NCI-H1105 (cell line): ENCODE data around the gene SEMA3F.
"Not testable (repeated sequence)": the region's sequence is repeated elsewhere in the genome, so short reads cannot be mapped to it uniquely, and the experiment has no call there.

ENCODE experiments used
- DNase-seq: peaks from one replicate; lab custom pipeline; 2025; lab: John Stamatoyannopoulos, UW

Gene SEMA3F

DNA sequence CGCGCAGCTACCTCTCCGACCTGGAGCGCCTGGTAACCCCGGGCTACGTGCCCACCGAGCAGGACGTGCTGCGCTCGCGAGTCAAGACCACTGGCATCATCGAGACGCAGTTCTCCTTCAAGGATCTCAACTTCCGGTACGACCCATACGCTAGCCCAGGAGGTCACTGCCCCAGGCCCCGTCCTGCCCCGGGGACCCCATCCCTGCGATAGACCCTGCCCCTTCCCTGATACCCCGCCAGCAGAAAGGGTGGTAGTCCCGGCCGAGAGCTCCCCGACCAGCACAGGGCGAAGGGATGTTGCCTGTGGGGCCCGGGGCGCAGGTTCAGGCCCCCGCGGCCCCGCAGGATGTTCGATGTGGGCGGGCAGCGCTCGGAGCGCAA lies 38.6 kb downstream of the SEMA3F start:
- no peak for DNase-seq

DNA sequence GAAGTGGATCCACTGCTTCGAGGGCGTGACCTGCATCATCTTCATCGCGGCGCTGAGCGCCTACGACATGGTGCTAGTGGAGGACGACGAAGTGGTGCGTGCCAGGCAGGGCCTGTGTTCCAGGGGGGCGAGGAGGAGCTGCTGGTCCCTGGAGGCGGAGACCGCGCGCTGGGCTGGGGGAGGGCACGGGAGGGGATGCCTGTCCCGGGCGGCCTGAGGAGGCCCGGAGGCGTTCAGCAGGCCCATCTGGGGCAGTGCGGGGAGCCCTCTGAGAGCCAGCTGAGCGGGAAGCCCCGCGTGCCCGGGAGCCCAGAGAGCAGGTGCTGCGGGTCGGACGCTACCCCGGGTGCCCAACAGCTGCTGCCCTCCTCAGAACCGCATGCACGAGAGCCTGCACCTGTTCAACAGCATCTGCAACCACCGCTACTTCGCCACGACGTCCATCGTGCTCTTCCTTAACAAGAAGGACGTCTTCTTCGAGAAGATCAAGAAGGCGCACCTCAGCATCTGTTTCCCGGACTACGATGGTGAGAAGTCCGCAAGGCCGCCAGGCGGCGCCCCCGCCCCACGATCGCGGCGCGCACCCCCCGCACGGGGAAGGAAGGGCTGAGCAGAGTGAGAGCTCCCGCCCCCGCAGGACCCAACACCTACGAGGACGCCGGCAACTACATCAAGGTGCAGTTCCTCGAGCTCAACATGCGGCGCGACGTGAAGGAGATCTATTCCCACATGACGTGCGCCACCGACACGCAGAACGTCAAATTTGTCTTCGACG lies 39.2 kb downstream of the SEMA3F start:
- no peak for DNase-seq

DNA sequence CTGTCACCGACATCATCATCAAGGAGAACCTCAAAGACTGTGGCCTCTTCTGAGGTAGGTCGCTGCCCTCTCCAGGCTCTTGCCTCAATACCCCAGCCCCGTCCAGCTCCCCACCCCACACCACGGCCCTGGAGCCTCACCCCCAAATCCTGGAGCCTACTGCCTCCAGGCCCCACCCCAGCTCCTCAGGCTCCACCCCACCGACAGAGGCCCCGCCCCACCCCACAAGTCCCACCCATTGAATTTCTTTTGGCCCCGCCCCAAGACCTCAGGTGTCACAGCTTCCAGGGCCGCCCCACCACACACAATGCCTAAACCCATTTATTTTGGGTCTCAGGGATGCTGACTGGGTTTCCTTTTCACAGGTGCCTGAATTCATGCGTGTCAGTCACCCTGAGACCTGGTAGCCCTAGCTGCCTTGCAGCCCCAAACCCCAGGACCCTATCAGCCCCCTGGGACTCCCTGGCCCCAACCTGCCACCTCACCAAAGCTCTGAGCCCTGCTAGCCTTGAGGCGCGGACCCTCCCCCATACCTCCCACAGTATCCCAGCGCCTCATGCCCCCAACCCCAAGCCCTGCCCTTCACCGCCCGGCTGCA lies 39.9 kb downstream of the SEMA3F start:
- no peak for DNase-seq

DNA sequence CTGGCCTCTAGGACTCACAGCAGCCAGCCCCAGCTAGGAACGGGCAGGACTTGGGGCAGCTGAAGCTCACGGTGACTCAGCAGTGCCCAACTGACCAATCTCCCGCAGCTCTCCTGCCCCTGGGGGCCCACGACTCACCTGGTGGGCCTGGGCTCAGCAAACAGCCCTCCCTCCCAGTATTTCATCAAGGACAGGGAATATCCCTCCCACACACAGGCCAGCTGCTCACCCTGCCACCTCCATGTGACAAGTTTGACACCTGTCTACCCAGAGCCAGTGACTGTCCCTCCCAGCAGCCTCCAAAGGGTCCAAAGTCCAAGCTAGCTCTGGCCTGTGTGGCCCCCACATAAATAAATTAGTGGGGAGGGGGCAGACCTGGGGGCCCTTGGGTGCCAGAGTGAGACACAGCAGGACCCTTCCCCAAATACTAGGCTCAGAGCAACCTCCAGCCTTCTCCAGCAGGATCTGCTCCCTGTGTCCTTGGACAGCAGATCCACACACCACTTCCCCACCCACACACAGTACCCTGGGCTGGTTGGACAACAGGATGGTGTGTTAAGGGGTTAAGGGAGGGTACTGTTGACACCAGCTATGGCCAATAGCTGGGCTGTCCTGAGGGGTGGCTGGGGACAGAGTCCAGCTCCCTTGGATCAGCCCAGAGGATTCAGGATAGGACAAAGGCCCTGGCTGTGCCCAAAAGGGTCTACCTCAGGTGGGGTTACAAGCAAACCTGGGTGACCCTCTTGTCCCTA lies 40.6 kb downstream of the SEMA3F start:
- no peak for DNase-seq

DNA sequence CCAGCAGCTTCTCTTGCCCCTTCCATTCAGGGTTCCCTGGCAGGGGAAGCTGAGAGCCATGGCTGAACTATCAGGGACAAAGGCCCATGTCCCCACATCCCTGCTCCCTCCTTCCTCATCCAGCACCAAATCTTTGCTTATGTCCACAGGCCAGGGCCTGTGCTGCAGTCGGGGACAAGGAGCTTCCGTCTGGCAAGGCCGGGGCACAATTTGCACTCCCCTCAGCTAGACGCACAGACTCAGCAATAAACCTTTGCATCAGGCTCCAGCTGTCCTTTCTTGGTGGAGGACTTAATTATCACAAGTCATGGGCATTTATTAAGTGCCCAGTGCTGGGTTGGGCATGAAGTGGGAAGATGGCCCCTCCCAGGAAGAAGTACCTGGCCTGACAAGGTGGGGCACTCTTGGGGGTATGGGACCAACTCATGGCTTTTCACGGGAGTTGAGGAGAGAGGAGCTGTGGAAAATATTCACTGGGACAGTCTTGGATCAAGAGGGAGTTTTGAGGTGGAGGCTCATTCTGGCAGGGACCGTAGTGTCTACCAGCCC lies 41.2 kb downstream of the SEMA3F start:
- DNase-seq: no peak

DNA sequence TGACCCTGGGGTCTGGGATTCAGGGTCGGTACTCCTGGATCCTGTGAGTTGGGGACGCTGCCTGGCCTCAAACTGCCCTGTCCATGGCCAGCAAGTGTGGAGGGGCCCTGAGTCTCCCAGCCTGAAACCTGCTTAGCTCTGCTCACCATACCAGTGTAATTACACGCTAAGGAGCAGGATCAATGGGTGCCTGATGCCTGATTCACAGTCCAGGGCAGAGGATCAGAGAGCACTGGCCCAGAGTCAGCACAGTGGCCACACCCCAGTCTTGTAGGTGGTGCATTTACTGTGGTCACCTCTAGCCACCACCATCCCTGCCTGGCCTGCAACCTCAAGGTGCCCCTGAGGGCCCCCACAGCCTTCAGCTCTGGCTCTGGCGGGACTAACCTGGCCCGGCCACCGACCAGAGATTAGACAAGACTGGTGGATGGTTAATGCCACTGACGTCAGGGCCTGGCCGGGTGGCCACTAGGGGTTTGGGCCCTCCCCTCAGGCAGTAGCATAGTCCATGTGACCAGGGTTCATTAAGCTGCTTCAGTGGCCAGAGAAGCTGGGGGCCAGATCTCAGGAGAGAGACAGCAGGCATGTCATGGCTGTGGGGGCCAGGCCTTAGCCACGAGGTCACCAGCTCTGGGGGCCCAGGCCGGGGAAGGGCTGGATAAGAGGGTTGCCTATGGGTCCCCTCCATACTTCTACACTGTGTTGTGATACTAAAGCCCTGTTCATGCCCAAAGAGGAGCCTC lies 46.6 kb downstream of the SEMA3F start:
- no peak for DNase-seq

DNA sequence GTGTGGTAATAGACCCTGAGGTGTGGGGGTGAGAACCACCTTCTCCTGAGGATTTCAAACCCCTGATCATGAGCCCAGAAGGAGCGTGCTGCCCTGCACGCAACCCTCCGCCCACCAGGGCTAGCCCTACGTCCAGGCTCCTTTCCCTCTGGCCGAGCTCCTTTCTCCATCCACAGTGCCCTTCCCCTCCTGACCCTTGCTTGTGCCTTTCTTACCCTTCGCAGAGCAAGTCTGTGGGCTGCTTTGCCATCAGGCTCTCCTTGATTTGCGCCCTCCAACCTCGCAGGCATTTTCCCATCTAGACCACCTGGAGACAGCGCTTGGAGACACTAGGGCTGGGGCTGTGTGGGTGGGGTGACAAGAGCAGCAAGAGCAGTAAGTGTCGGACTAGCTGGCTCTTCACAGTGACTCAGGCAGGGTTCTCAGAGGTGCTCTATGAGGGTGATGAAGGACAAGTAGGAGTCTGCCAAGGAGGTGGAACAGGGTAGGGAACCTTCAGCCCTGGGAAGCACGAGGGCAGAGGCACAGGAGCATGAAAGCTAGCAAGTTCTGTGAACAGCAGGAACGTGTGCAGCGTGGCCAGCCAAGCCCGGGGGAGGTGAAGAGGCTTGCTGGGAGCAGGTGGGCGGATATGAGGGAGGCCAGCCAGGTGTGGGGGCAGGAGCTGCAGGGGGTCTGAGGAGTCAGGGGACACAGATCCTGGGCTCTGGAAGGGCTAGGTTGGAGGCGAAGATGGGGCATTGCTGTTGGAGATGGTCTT lies 47.4 kb downstream of the SEMA3F start:
- no peak for DNase-seq

DNA sequence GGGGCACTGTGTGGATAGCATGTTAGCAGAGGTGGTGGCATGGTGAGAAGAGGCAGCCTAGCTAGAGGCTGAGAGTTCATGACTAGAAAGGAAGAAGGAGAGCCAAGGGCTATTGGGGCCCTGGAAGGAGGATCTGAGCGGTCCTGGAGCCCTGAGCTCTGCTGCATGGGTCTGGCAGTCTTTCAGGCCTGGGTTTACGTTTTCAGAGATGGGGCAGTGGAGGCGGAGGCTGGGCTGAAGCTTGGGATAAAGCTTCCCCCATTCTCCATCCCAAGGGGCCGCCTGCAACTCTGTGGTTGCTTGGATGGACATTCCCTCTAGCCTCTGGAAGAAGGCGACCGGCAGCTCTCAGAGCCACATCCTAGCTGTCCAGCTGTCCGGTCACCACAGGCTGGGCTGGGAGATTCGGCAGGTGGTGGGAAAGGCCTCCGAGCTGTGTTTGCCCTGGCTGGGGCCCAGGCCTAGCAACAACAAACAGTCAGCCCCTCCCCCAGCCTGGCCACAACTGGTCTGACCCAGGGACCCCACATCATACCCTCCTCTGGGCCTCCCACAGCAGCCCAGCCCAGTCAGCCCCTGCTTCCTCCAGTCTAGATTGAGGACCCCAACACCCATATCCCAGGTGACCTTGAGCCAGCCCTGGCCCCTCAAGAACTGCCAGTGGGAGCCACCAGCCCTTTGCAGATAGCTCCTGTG lies 48.1 kb downstream of the SEMA3F start:
- no peak for DNase-seq

DNA sequence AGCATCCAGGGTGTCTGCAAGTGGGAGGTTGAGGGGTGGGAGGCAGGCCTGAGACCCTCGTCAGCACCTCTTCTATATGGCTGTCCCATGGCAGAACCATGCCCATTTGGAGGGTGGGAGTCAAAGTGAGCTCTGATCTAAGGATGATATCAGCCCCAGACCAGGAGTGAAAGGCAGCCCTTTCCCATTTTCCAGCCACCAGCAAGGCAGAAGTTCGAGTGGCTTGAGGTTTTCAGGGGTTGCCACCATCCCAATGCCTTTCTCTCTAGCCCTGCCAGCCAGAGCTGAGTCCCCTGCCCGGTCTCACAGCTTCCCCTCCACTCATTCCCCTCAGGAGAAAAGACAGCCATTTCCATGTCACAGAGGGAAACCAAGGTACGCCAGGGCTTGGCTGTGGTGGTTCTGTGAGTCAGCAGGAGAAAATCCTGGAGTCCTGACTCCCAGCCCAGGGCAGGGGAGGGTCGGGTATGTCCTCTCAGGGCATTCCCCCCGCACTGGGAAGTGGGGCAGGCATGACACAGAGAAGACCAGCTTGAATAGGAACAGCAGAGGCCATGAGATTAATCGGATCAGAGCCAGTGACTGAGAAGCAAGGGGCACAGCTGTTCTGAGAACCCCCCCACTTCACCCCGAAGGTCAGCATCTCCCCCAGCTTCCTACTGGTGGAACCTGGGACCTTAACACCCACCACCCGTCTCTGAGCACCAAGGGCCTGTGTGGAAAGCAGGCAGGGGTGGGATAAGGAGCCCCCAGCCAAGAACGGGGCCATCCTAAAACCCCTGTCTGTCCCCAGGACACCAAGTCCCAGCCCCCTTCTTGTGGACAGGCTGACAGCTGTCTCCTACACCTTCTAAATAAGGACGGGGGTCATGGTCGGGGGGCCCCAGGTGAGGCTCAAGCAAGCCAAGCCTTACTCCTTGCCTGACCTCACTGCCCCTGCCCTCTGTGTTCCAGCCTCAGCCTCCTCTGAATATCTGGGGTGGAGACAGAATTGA lies 49.0 kb downstream of the SEMA3F start:
- no peak for DNase-seq

DNA sequence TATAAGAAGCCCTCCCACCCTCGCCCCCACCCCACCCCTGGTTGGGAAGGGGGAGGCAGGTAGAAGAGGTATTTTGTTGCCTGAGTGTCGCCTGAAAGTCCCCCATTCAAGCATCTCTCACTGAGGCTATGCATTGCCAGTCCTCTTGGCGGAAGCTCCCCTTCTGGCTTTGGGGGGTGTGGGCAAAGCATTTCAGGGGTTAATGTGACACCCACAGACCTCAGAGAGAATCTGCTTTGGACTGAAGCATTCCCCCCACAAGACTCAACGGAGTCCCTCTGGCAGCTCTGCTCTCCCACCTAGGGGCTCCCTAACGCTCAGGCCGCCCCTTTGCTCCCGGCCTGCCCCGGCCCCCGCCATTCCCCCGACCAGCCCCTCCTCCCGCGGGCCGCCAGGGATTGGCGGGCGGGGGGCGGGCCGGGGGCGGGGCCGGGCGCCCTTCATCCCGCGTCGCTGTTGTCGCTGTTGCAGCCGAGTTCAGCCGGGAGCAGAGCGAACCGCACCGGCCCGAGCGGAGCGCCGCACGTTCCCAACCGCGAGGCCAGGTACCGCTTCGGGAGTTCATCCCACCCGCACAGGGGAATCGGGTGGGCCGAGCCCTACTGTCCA lies 49.8 kb downstream of the SEMA3F start, which contains the start of gene SLC38A3:
SLC38A3 (plus strand) TSS at position 468 of the 609 bp plus-strand sequence. CDS start 8,929 bp downstream, outside the sequence.
- no peak for DNase-seq

DNA sequence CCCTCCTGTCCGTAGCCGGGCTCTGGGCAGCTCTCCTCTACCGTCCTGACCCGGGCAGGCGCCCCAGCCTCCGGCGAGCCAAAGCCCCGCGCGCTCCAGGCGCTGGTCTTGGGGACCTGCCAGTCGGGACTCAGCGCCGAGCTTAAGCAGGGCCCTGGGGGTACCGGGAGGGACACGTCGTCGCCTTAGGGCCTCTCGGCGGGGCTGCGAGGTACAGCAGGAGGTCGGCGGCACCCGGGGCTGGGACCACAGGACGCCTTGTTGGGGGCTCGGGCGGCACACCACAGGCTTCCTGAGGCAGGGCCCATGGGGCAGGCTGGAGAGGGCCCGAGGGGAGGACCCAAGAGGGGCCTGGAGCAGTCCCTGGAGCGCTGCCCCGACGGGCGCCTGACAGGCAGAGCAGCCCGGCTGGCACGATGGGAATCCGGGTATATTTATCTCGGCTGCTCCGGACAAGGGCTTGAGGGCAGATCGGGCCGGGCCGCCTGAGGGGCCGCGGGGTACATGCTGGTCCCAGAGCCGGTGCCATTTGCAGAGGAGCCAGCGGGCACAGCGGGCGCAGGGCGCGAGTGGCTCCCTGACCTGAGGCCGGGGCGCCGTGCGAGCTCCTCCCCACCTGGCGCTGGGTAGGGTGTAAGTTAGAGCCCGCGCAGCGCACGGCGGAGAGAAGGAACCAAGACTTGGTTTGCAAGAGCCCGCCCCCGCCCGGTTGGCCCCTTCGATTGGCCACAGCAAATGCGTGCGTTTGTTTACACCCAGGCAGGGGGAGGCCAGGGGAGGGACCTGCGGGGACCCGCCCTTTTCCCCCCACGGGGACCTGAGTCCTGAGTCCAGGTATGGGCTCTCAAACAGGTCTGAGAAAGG lies 50.5 kb downstream of the SEMA3F start:
- DNase-seq: peak; percentile 21

DNA sequence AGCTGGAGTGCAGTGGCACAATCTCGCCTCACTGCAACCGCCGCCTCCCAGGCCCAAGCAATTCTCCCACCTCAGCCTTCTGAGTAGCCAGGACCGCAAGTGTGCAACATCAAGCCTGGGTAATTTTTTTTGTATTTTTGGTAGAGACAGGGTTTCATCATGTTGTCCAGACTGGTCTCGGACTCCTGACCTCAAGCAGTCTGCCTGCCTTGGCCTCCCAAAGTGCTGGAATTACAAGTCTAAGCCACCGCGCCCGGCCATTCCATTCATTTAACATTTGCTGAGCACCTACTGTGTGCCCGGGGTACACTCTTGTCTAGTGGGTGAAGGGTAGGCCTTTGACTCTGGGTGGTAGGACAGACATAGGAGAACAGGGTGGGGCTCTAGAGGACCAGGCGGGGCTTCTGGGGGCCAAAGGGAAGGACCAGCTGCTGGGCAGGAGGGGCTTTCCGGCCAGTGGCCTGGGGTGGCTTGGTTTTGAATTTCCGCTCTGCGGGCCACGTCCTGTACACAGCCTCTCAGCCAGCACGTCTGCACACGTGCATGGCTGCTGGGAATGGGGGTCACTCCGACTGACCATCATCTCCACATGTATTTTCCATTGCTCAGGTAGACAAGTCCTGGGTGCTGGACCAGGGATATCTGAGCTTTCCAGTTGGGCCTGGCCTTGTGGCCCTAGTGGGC lies 52.4 kb downstream of the SEMA3F start:
- DNase-seq: no peak

DNA sequence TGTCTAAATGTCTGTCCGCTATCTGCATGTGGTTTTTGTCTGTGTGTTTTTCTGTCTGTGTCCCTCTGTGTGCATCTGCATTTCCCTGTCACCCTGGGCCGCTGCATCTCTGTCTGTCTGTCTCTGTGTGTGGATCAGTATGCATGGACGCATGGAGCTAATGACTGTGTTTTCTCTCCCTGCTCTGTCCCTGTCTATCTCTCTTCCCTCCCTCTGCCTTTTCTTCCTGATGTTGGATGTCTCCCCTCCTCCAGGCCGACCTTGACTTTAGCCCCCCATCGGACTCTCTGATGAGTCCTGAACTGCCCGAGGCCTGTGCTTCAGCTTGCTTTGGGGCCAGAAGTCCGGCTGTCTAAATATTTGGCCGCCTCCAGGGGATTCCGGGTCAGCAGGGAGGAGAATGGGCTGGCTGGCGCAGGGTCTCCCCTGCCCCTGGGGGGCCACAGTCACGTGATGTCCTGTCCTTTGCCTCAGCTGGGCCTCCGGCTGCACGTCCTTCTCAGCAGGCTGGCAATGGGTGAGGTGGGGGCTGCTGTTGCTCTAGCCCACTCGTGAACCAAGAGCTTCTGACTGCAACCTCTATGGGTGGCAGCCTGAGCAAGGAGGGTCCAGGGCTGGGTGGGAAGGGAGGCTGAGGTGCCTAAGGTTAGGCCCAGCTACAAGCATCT lies 53.7 kb downstream of the SEMA3F start:
- no peak for DNase-seq

DNA sequence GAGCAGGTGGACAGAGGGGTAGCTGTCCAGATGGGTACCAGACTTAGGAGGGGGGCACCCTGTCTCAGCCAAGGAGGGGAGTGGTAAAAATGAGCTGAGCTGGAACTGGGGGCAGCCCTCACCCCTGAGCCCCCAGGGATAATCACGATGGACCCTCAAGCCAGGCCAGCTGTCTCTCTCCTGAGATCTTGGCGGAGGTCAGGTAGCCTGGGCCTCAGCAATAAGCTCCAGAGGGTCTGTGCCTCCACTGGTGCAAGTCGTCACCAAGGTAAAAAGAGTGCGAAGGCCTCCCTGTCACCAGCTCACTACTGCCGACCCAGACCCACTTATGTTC lies 55.0 kb downstream of the SEMA3F start:
- no peak for DNase-seq

DNA sequence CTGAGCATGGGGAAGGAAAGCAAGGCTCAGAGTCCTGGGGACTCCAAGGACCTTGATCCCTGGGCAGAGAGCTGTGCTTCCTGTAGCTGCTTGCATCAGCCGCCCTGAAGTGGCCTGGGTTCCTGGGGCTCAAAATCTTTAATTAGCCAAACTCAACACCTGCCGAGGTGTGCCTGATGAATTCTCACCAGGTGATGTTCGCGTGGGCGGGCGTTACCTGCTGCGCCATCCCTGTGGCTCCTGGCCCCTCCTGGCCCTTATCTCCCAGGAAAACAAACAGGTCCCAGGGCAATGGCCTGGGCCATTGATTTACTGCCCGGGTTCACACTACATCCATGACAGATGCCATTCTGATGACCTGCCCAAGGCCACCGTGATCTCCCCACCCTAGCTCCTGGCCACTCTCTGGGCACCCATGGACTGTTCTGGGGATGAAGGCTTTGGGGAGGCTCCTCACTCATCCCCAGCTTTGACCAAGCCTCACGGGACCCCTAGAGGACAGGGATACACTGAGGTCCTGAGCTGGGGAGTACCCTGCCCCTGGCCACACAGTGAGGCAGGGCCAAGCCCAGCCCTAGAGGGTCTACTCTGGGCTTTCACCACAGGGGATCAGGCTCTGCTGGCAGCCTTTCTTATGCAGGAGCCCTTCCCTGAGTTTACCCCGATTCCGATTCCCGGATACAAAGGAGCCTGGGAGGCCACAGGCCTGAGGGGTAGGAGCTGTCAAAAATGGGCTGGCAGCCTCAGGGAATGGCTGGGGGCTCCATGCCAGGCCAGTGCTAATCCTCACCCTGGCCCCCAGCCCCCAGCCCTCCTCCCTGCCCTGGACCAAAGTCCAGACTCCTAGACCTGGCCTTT lies 55.6 kb downstream of the SEMA3F start:
- no peak for DNase-seq

DNA sequence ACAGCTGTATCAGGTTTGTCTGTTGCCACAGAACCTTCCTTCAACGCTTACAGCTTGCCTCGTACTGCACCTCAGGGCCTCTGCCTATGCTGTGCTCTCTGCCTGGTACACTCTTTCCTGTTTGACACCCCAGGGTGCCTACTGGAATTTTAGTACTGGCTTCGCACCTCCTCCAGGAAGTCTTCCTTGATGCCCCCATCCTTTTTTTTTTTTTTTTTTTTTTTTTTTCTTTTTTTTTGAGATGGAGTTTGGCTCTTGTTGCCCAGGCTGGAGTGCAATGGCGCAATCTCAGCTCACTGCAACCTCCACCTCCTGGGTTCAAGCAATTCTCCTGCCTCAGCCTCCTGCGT lies 56.2 kb downstream of the SEMA3F start:
- not testable (repeated sequence) for DNase-seq
